ENCODE data around the gene RIT1. TPM values are rescaled to one million over a fixed set of nuclear protein-coding genes. Genes with fewer than 3 reads are reported as not detected.
A peak's percentile ranks its signal among the peaks of the same experiment; 100 is the strongest.

RIT1 gene
- polyA plus RNA-seq, 1 donor from 2014 or later = 83.5 TPM

- H3K9me2 ChIP-seq (ENCODE audit: insufficient read depth, low read length) = no peaks in the 10 kb centered on the region
- peak within 1 kb of the TSS; percentile 68 for H3K4me2 ChIP-seq (ENCODE audit: low read length)
- TF ChIP-seq POLR2AphosphoS5 (IDR thresholded peaks at IDR 0.05) = peak; percentile 100
- peak; percentile 94 for TF ChIP-seq TAF1 (IDR thresholded peaks at IDR 0.05; ENCODE audit: low read depth)
- TF ChIP-seq EZH2 (IDR thresholded peaks at IDR 0.05; ENCODE audit: borderline replicate concordance, insufficient read depth, low read length, poor library complexity, severe bottlenecking) = no peak
- peak; percentile 31 for TF ChIP-seq EP300 (conservative IDR thresholded peaks at IDR 0.05; ENCODE audit: poor library complexity, severe bottlenecking)
- peak; percentile 91 for TF ChIP-seq REST (IDR thresholded peaks at IDR 0.05; ENCODE audit: borderline replicate concordance)
- no peak for TF ChIP-seq MXI1 (conservative IDR thresholded peaks at IDR 0.05; ENCODE audit: poor library complexity, severe bottlenecking)
- peak; percentile 43 for TF ChIP-seq SMC3 (conservative IDR thresholded peaks at IDR 0.05; ENCODE audit: poor library complexity)
- TF ChIP-seq CTCF (IDR thresholded peaks at IDR 0.05; ENCODE audit: poor library complexity, severe bottlenecking) = no peak
- peak; percentile 27 for TF ChIP-seq RAD21 (conservative IDR thresholded peaks at IDR 0.05)
- no peaks in the 10 kb centered on the region for H3K27me3 ChIP-seq (ENCODE audit: insufficient read depth, low read depth, low read length)
- H3K4me3 ChIP-seq (ENCODE audit: low read length) = peak within 1 kb of the TSS; percentile 78
- no peaks in the 10 kb centered on the region for H3K9me3 ChIP-seq (ENCODE audit: low read length)
- H3F3A ChIP-seq (ENCODE audit: insufficient read depth, low read length, poor library complexity, severe bottlenecking) = peaks cover 8% of the 10 kb centered on the region
- peak within 1 kb of the TSS; percentile 99 for H3K27ac ChIP-seq (ENCODE audit: low read length)
- peak within 1 kb of the TSS; percentile 58 for H2AFZ ChIP-seq (ENCODE audit: low read depth, low read length)
- H4K20me1 ChIP-seq (ENCODE audit: insufficient read depth) = no peaks in the 10 kb centered on the region
- no peaks in the 10 kb centered on the region for H3K36me3 ChIP-seq (ENCODE audit: insufficient read depth, low read length)
- H3K79me2 ChIP-seq (replicated peaks; ENCODE audit: insufficient read depth, low read length) = peaks cover 78% of the 10 kb centered on the region
- peak within 1 kb of the TSS; percentile 100 for H3K9ac ChIP-seq (ENCODE audit: low read length)
Observed at GRCh38 chr1:155859234-155859829, 51.8 kb downstream of the RIT1 start, which contains the start of gene SYT11. Gene SYT11, plus strand, starts transcription at chr1:155859567. Its CDS starts 195 bp downstream, at chr1:155859762.

DNA sequence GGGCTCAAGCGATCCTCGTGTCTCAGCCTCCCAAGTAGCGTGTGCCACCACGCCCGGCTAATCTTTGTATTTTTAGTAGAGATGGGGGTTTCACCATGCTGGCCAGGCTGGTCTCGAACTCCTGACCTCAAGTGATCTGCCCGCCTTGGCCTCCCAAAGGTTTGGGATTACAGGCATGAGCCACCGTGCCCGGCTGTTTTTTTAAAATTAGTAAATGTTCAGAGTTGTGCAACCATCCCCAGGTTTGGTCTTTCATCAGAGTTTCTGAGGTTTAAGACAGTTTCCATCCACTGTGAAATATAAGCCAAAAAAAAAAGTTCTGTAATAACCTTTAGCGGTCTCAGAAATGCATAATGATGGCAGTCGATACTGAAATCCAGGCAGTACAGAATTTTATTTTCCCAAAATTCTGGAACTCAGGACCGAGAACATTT lies 52.3 kb downstream of the RIT1 start:
- peak overlapping the region; percentile 58 for H2AFZ ChIP-seq (ENCODE audit: low read depth, low read length)
- no peaks in the 10 kb centered on the region for H3K9me2 ChIP-seq (ENCODE audit: insufficient read depth, low read length)
- H3F3A ChIP-seq (ENCODE audit: insufficient read depth, low read length, poor library complexity, severe bottlenecking) = peaks cover 8% of the 10 kb centered on the region
- H3K4me3 ChIP-seq (ENCODE audit: low read length) = peak overlapping the region; percentile 78
- H3K27ac ChIP-seq (ENCODE audit: low read length) = peak overlapping the region; percentile 99
- H3K9me3 ChIP-seq (ENCODE audit: low read length) = no peaks in the 10 kb centered on the region
- H3K9ac ChIP-seq (ENCODE audit: low read length) = peak overlapping the region; percentile 51
- H3K27me3 ChIP-seq (ENCODE audit: insufficient read depth, low read depth, low read length) = no peaks in the 10 kb centered on the region
- TF ChIP-seq EZH2 (IDR thresholded peaks at IDR 0.05; ENCODE audit: borderline replicate concordance, insufficient read depth, low read length, poor library complexity, severe bottlenecking) = no peak
- no peak for TF ChIP-seq TAF1 (IDR thresholded peaks at IDR 0.05; ENCODE audit: low read depth)
- TF ChIP-seq MXI1 (conservative IDR thresholded peaks at IDR 0.05; ENCODE audit: poor library complexity, severe bottlenecking) = no peak
- no peak for TF ChIP-seq SMC3 (conservative IDR thresholded peaks at IDR 0.05; ENCODE audit: poor library complexity)
- TF ChIP-seq CTCF (IDR thresholded peaks at IDR 0.05; ENCODE audit: poor library complexity, severe bottlenecking) = no peak
- TF ChIP-seq EP300 (conservative IDR thresholded peaks at IDR 0.05; ENCODE audit: poor library complexity, severe bottlenecking) = no peak
- TF ChIP-seq POLR2AphosphoS5 (IDR thresholded peaks at IDR 0.05) = no peak
- no peak for TF ChIP-seq REST (IDR thresholded peaks at IDR 0.05; ENCODE audit: borderline replicate concordance)
- TF ChIP-seq RAD21 (conservative IDR thresholded peaks at IDR 0.05) = no peak
- H3K4me2 ChIP-seq (ENCODE audit: low read length) = peak overlapping the region; percentile 68
- H3K79me2 ChIP-seq (replicated peaks; ENCODE audit: insufficient read depth, low read length) = peaks cover 73% of the 10 kb centered on the region
- no peaks in the 10 kb centered on the region for H4K20me1 ChIP-seq (ENCODE audit: insufficient read depth)
- no peaks in the 10 kb centered on the region for H3K36me3 ChIP-seq (ENCODE audit: insufficient read depth, low read length)

All from neural cell (in vitro differentiated cells).